Cardiac ventricle fibroblast (primary cell): ENCODE data around the gene GALNT4. TPM values are rescaled to one million over a fixed set of nuclear protein-coding genes. Genes with fewer than 3 reads are reported as not detected.

Experiments used
- total RNA-seq: library from RNA; depleted of rRNA; stranded (reverse); fragments of >200 nt; gene quantifications from 2 replicates; pipeline ENCODE4 v1.2.3, GENCODE V29; 2015

The GALNT4 gene
- total RNA-seq, result 8.0 and 8.5 TPM in 2 replicates

DNA sequence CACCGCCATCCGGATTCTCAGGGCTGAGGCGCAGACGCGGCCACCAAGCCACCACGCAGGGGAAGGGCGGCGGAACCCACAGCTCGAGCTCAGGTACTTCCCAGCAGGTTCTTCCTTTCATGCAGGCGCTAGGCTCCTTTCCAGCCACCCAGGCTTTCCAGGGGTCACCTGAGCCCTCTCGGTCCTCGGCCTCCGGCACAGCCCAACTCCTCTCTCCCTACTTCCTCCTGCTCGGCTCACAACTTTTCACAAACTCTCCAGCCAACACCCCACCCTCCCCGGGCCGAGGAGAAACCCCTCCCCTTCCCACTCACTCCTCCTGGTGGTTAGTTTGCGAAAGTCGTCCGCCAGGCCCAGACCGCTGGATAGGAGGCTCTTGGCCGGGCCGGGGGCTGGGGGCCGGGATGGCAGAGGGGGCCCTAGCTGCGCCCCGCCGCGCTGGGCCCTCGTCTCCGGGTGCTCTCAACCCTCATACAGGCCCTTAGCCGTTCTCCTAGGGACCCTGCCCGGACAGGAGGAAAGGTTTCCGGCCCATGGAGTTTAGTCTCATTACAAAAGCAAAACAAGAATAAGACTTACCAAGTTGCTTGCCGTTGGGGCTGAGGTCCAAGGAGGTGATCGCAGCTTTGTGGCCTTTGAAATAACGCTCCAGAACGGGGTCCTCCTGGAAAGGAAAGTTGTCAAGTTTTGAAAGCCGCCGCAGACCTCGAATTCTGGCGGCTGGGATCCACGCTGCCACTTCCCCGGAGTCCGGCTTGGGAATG, at the start of gene GALNT4:
GALNT4 (minus strand) TSS at position 256 of the 764 bp plus-strand sequence; CDS start at position 9, 247 bp downstream.

DNA sequence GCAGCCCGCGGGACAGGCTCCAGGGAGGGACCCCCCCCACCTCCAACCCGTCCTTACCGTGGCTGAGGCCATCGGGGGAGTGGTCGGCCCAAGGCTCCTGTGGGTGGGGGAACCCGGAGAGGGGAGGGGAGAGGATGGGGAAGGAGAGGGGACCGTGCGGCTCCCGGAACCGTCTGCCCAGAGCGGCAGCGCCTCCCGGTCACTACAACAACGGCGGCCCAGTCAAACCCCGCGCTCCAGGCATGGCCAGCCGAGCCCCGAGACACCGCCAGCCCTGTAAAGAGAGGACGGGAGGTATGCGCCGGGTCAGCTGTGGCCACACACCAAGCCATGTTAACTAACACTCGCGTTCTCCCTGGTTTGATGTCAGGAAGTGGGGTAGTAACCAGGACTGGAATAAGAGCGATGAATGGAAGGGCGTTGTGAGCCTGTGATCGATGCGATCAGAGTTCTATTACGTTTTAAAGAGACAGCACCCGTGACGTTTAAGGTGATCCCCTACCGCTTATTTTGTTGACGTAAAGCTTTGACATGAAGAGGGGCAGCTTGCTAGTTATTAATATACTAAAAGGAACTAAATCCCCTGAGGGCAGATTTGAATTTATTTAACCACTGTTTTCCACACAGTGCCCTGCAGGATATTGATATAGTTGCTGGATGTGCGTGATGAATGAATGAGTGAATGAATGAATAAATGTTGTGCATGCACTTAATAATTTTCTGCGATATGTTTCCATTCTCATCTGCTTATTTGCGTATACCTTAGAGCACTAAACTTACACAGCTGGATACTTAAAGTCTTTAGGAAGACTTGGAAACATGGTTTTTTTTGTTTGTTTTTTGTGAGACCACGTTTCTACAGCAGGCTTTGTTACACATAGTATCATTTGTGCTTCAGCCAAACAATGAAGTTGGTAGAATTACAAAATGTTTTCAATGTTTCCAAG, 1.5 kb upstream of the GALNT4 start, which contains the start of gene POC1B:
POC1B (minus strand) TSS at position 224 of the 947 bp plus-strand sequence; CDS start at position 72, 152 bp downstream.

Other genes with a start within 250 kb of the GALNT4 start
- gene DUSP6, start 172.3 kb downstream of the GALNT4 start, total RNA-seq, result 128 and 131 TPM in 2 replicates
- gene POC1B, start 1.3 kb upstream of the GALNT4 start, total RNA-seq, result 7.1 and 8.7 TPM in 2 replicates
- 24.6 and 33.6 TPM in 2 replicates for gene ATP2B1, start 184.0 kb upstream of the GALNT4 start, total RNA-seq